K562 (cell line): ENCODE measurements around the gene TMEM141. TPM values are rescaled to one million over a fixed set of nuclear protein-coding genes. Genes with fewer than 3 reads are reported as not detected.

Experiments used
- ATAC-seq: fragments of 200-7000 bp; cut with Tn5 transposase; 3 replicates; pipeline ENCODE4 v1.9.1; 2020; ENCODE audit warnings: moderate library complexity
- BruUV-seq: library from RNA; stranded (reverse); fragments of 400-500 nt; replicated peaks from 2 replicates; lab custom pipeline; 2021; lab: Mats Ljungman, UMichigan
- CTCF ChIA-PET: fragments of 300-600 bp; formaldehyde crosslinking; extraction: SDS; loops from one replicate; lab custom pipeline; 2021; ENCODE audit warnings: low intra/inter-chr PET ratio; lab: Yijun Ruan, JAX
- POLR2A ChIA-PET: fragments of 300-600, 350-650 bp; sonication (Branson Sonifier 250); formaldehyde crosslinking; extraction: SDS; loops from one replicate; lab custom pipeline; 2021; ENCODE audit warnings: antibody characterized with exemption, inconsistent platforms; lab: Yijun Ruan, JAX
- DNase-seq, 4 experiments: peaks; one replicate each; pipeline versions ENCODE4 v3.0.0 to v3.0.0-alpha.2; 2011 to 2018; ENCODE audit warnings: low spot score in 3 of 4, mixed read lengths in 3 of 4; ENCODE audit errors: extremely low read depth in 1 of 4
- FAIRE-seq: peaks from 2 replicates; lab custom pipeline; 2011; peaks lifted over from hg19 to GRCh38; lab: Jason Lieb, UNC
- H2AFZ ChIP-seq: 2 replicates; pipeline ENCODE4 v1.6.0; 2011; ENCODE audit warnings: low read depth, low read length, control low read depth, inconsistent platforms
- H3K27ac ChIP-seq: fragments of 200-600 bp; 3 replicates; pipeline ENCODE4 v1.8.0; 2011; ENCODE audit warnings: low read depth, mild to moderate bottlenecking, control low read depth, inconsistent platforms, low read length, moderate library complexity, mixed read lengths; ENCODE audit errors: extremely low read depth
- H3K27me3 ChIP-seq, 2 experiments: fragments of 300-600 bp in 1 of 2; 2 replicates in 1 of 2; 3 replicates in 1 of 2; pipeline versions ENCODE4 v1.6.0 to v1.8.0; 2011; ENCODE audit warnings: inconsistent platforms in 2 of 2, low read length in 2 of 2, mild to moderate bottlenecking in 1 of 2, mixed read lengths in 1 of 2, moderate library complexity in 1 of 2; ENCODE audit not compliant: control insufficient read depth in 2 of 2, insufficient read depth in 2 of 2
- H3K36me3 ChIP-seq: fragments of 300-600 bp; 3 replicates; pipeline ENCODE4 v1.8.0; 2011; ENCODE audit warnings: mild to moderate bottlenecking, low read length, inconsistent platforms; ENCODE audit not compliant: control insufficient read depth, insufficient read depth
- H3K4me1 ChIP-seq, 2 experiments: fragments of 200-600 bp in 1 of 2; replicated peaks in 1 of 2; 2 replicates in 1 of 2; 3 replicates in 1 of 2; pipeline versions ENCODE4 v1.5.1 to v1.8.0; 2011; ENCODE audit warnings: inconsistent platforms in 2 of 2, low read length in 2 of 2, mild to moderate bottlenecking in 1 of 2, mixed read lengths in 1 of 2, moderate library complexity in 1 of 2; ENCODE audit not compliant: control insufficient read depth in 2 of 2, insufficient read depth in 2 of 2
- H3K4me2 ChIP-seq: 2 replicates; pipeline ENCODE4 v1.6.1; 2011; ENCODE audit warnings: low read length, control low read depth, inconsistent platforms, mixed read lengths; ENCODE audit not compliant: insufficient read depth
- H3K4me3 ChIP-seq: fragments of 200-600 bp; sonication (generic), shearing (Covaris generic); 2 replicates; pipeline ENCODE4 v1.5.1; 2016; ENCODE audit warnings: control low read depth, inconsistent platforms
- H3K79me2 ChIP-seq: fragments of 200-600 bp; 3 replicates; pipeline ENCODE4 v1.8.0; 2011; ENCODE audit warnings: low read length, inconsistent platforms; ENCODE audit not compliant: control insufficient read depth, insufficient read depth
- H3K9ac ChIP-seq, 2 experiments: 2 replicates each; pipeline versions ENCODE4 v1.6.0 to v1.6.1; 2011; ENCODE audit warnings: low read depth in 2 of 2, low read length in 2 of 2, control low read depth in 1 of 2, inconsistent platforms in 1 of 2, mild to moderate bottlenecking in 1 of 2, mixed read lengths in 1 of 2; ENCODE audit not compliant: insufficient read depth in 1 of 2
- H3K9me1 ChIP-seq: one replicate; pipeline ENCODE4 v1.6.0; 2011; ENCODE audit warnings: inconsistent platforms, mild to moderate bottlenecking, low read length, moderate library complexity; ENCODE audit not compliant: control insufficient read depth, insufficient read depth
- H3K9me3 ChIP-seq: replicated peaks from 2 replicates; pipeline ENCODE4 v1.5.1; 2011; ENCODE audit warnings: low read depth, low read length, inconsistent platforms; ENCODE audit not compliant: control insufficient read depth, insufficient read depth
- H4K20me1 ChIP-seq: replicated peaks from 2 replicates; pipeline ENCODE4 v1.6.1; 2011; ENCODE audit warnings: low read length, inconsistent platforms, mixed read lengths; ENCODE audit not compliant: control insufficient read depth, insufficient read depth
- CHCHD3 ChIP-seq: fragments of 250-450 bp; sonication (Bioruptor Pico); IDR thresholded peaks from 2 replicates; pipeline ENCODE4 v2.1.2; 2022; ENCODE audit warnings: mild to moderate bottlenecking
- KAT2B ChIP-seq: IDR thresholded peaks from one replicate; pipeline ENCODE4 v1.6.1; 2012; ENCODE audit warnings: low read depth, mild to moderate bottlenecking, control low read depth, inconsistent platforms, low read length, moderate library complexity
- PCBP1 ChIP-seq: fragments of 200-400 bp; formaldehyde crosslinking; IDR thresholded peaks from 2 replicates; pipeline ENCODE4 v1.6.1; 2018; ENCODE audit warnings: mild to moderate bottlenecking, low read depth, low read length; ENCODE audit not compliant: poor library complexity, severe bottlenecking
- SMARCC2 ChIP-seq: fragments of 450-650 bp; IDR thresholded peaks from 2 replicates; pipeline ENCODE4 v1.6.1; 2017; ENCODE audit warnings: antibody characterized with exemption, moderate library complexity, mild to moderate bottlenecking, low read depth
- ZNF445 ChIP-seq: fragments of 250-450 bp; sonication (Bioruptor Pico); IDR thresholded peaks from 2 replicates; pipeline ENCODE4 v1.4.0; 2020; ENCODE audit warnings: low read depth, mild to moderate bottlenecking, moderate library complexity
- WGBS: fragments of 100-300 bp; shearing (Covaris generic); methylation state at CpG from one replicate; pipeline ENCODE4 v1.1.6; 2016; ENCODE audit warnings: low coverage, mixed read lengths; ENCODE audit not compliant: insufficient coverage; ENCODE audit errors: missing lambda C conversion rate; 5-methylcytosine and 5-hydroxymethylcytosine counted together
- in situ Hi-C: fragments of 300-500 bp; cut with MboI; formaldehyde crosslinking; loops from 4 replicates; pipeline ENCODE4 v1.15.0; 2018; ENCODE audit warnings: inconsistent platforms, mixed read lengths
- intact Hi-C: fragments of 100-400 bp; cut with micrococcal nuclease; formaldehyde crosslinking; loops from 2 replicates; pipeline ENCODE4 v1.14.2; 2022
- polyA plus RNA-seq, 8 experiments: library from polyadenylated mRNA; depleted of rRNA in 4 of 8; stranded (reverse) in 5 of 8; unstranded in 3 of 8; fragments of >200 nt; fragmentation: Nextera tagmentation in 2 of 8; fragmentation: Illumina TruSeq in 1 of 8; extraction: Ambion mirVana in 2 of 8; extraction: Trizol in 1 of 8; gene quantifications; 2 replicates each; pipeline versions ENCODE4 v1.2.1 to v1.2.3, GENCODE V29; 2011 to 2014; ENCODE audit warnings: inconsistent platforms in 1 of 8, missing spikeins in 1 of 8
- total RNA-seq, 7 experiments: library from RNA; depleted of rRNA in 6 of 7; stranded (reverse); fragments of >200 nt in 6 of 7; fragmentation: Illumina TruSeq in 2 of 7; extraction: Trizol in 2 of 7; gene quantifications; 2 replicates each; pipeline versions ENCODE4 v1.2.1 to v1.2.3, GENCODE V29; 2011 to 2021; ENCODE audit warnings: low replicate concordance in 1 of 7
- TF ChIP-seq, protein P1 (sequence below): fragments of 250-450 bp; sonication (Bioruptor Pico); IDR thresholded peaks from 2 replicates; pipeline ENCODE4 v1.5.0; 2021

Gene TMEM141
- total and polyA plus RNA-seq, 9 of the 15 experiments (the other 6 are each of a cell fraction or from before 2014, with no cell fraction given) = 21.5 to 123 (median 74.8) TPM

DNA sequence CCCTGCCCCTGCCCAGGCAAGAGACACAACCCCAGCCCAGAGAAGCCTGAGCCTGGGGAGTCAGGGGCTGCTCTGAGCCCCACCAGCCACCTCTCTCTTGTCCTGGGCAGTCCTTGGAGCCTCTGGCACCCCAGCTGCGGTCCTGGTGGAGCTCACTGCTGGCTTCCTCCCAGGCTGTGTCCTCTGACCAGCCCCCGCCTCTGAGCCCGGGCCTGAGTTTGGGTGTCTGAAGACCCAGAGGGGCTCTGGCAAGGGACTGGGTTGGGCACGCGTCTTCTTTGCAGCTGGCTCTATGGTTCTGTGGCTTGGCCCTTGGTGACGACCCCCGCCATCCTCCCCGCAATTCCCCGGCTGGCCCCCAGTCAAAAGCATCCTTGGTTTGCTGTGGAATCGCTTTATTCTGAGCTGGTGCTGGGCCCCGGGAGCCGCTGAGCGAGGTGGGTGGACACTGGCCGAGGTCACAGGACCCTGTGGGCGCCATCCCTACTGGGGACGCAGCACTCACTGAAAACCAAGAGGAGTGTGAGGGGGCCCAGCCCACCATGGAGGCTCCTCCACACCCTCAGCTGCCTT is 47.4 kb upstream of the TMEM141 start:
- POLR2A ChIA-PET = interaction anchor here (1.9 to 2.0 kb wide), 2 partner anchors 16 kb away, joined by 6 to 17 read pairs; no protein-coding TSS in a partner anchor
- H3K9me1 ChIP-seq = no peaks in the 10 kb centered on the region
- no peak overlapping the region for H2AFZ ChIP-seq
- WGBS = 55% methylated on average over 16 of the region's 16 CpGs
- H3K79me2 ChIP-seq = no peaks in the 10 kb centered on the region
- TF ChIP-seq KAT2B = no peak
- H3K27me3 ChIP-seq = peaks cover 0 to 5% of the 10 kb centered on the region in 2 experiments; a peak in 3 of 5 replicates
- peak overlapping the region in 1 of 2 experiments; percentile 45; a peak in 1 of 4 replicates for H3K9ac ChIP-seq
- no peak overlapping the region for H3K27ac ChIP-seq
- BruUV-seq = no TSS peak
- no peaks in the 10 kb centered on the region for H3K9me3 ChIP-seq
- no peak overlapping the region for H3K4me2 ChIP-seq
- no peaks in the 10 kb centered on the region for H4K20me1 ChIP-seq
- in situ Hi-C loops = no loop called here
- CTCF ChIA-PET = no interaction called here
- FAIRE-seq = no peak
- H3K4me3 ChIP-seq = no peak overlapping the region
- no peaks in the 10 kb centered on the region for H3K36me3 ChIP-seq
- H3K4me1 ChIP-seq = peaks cover 16 to 98% of the 10 kb centered on the region in 2 experiments
- no peak for ATAC-seq
- no peak for DNase-seq
- intact Hi-C loops = no loop called here

DNA sequence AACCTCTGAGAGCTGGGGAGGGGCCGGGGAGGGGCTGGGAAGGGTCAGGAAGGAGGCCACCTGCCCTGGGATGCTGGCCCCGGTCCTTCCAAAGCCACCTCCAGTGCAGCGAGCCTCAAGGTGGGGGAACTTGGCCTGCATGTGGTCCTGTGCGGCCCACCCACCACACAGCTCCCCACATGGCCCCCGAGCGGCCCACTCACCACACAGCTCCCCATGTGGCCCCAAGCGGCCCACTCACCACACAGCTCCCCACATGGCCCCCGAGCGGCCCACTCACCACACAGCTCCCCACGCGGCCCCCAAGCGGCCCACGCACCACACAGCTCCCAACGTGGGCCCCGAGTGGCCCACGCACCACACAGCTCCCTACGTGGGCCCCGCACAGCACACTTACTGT is 46.4 kb upstream of the TMEM141 start:
- no TSS peak for BruUV-seq
- TF ChIP-seq SMARCC2 = no peak
- no peak for TF ChIP-seq ZNF445 (CRISPR knock-in tag)
- no peak for TF ChIP-seq CHCHD3 (CRISPR knock-in tag)
- TF ChIP-seq PCBP1 = peak; percentile 27
- TF ChIP-seq, protein P1, sequence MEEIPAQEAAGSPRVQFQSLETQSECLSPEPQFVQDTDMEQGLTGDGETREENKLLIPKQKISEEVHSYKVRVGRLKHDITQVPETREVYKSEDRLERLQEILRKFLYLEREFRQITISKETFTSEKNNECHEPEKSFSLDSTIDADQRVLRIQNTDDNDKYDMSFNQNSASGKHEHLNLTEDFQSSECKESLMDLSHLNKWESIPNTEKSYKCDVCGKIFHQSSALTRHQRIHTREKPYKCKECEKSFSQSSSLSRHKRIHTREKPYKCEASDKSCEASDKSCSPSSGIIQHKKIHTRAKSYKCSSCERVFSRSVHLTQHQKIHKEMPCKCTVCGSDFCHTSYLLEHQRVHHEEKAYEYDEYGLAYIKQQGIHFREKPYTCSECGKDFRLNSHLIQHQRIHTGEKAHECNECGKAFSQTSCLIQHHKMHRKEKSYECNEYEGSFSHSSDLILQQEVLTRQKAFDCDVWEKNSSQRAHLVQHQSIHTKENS (CRISPR knock-in tag) = no peak
- CTCF ChIA-PET = interaction anchor here (0.7 kb wide), 1 partner anchor 100 kb away, joined by 3 read pairs; no protein-coding TSS in a partner anchor

More for the DNA sequence above, 46.4 kb upstream of the TMEM141 start:
- no peaks in the 10 kb centered on the region for H3K36me3 ChIP-seq
- intact Hi-C loops (no loop called here), in situ Hi-C loops (no loop called here)
- H4K20me1 ChIP-seq = no peaks in the 10 kb centered on the region
- no peaks in the 10 kb centered on the region; a peak in 1 of 5 replicates for H3K27me3 ChIP-seq
- H3K9ac ChIP-seq = no peak overlapping the region; a peak in 1 of 4 replicates
- H3K27ac ChIP-seq = no peak overlapping the region
- ATAC-seq (no peak; the same call in 2 of the 3 replicates), FAIRE-seq (no peak), DNase-seq (no peak)
- H3K4me1 ChIP-seq = peaks cover 16 to 96% of the 10 kb centered on the region in 2 experiments
- H3K9me1 ChIP-seq = no peaks in the 10 kb centered on the region
- H2AFZ ChIP-seq = no peak overlapping the region
- H3K79me2 ChIP-seq = no peaks in the 10 kb centered on the region
- no peak overlapping the region for H3K4me3 ChIP-seq
- no peak overlapping the region for H3K4me2 ChIP-seq
- H3K9me3 ChIP-seq = no peaks in the 10 kb centered on the region
- 72% methylated on average over 4 of the region's 18 CpGs for WGBS
- POLR2A ChIA-PET = interaction anchor here (2.0 kb wide), 2 partner anchors 15 to 17 kb away, joined by 10 to 17 read pairs; no protein-coding TSS in a partner anchor
